Measurements from ENCODE around the gene MLLT11. TPM values are rescaled to one million over a fixed set of nuclear protein-coding genes. Genes with fewer than 3 reads are reported as not detected.
A peak's percentile ranks its signal among the peaks of the same experiment; 100 is the strongest.

Gene MLLT11
- total and polyA plus RNA-seq, 4 donors = 0.96 to 1.4 (median 1.2) TPM

GRCh38 chr1:151013518-151013917, 46.7 kb upstream of the MLLT11 start:
- Histone ChIP-seq H3K4me3 (no peak overlapping the region), H3K9me3 (ENCODE audit: control insufficient read depth in 4 of 4, insufficient read depth in 3 of 4, low read length in 3 of 4) (no peaks in the 10 kb centered on the region), H3K27ac (ENCODE audit: low read depth in 1 of 2, low read length in 1 of 2) (peak overlapping the region; percentile 4 to 88), H3K27me3 (ENCODE audit: control insufficient read depth in 3 of 3, insufficient read depth in 3 of 3, low read length in 2 of 3) (no peaks in the 10 kb centered on the region), H3K36me3 (ENCODE audit: control insufficient read depth in 4 of 4, insufficient read depth in 4 of 4, low read length in 4 of 4) (peaks cover 0 to 9% (median 7%) of the 10 kb centered on the region in 4 donors), H3K4me1 (ENCODE audit: control insufficient read depth in 5 of 5, insufficient read depth in 5 of 5, low read length in 5 of 5) (peaks cover 2 to 27% (median 10%) of the 10 kb centered on the region in 5 donors), H3K9ac (ENCODE audit: insufficient read depth in 1 of 2, low read length in 2 of 2) (peak overlapping the region in 1 of 2 donors; percentile 27)
- TF ChIP-seq CTCF (IDR thresholded peaks at IDR 0.05; ENCODE audit: control extremely low read depth, extremely low read depth) = no peak
- DNase-seq (peak; percentile 82 to 96 (median 92)), ATAC-seq (ENCODE audit: insufficient read depth, low FRiP score) (peak; percentile 48)
- 51 to 74% methylated on average over 2 of the region's 2 CpGs for WGBS, 2 donors

GRCh38 chr1:151024540-151025146, 35.6 kb upstream of the MLLT11 start:
- Histone ChIP-seq H3K9ac (ENCODE audit: insufficient read depth in 1 of 2, low read length in 2 of 2) (no peak overlapping the region), H3K36me3 (ENCODE audit: control insufficient read depth in 4 of 4, insufficient read depth in 4 of 4, low read length in 4 of 4) (peaks cover 3 to 28% (median 16%) of the 10 kb centered on the region in 4 donors), H3K9me3 (ENCODE audit: control insufficient read depth in 4 of 4, insufficient read depth in 3 of 4, low read length in 3 of 4) (no peaks in the 10 kb centered on the region), H3K27me3 (ENCODE audit: control insufficient read depth in 3 of 3, insufficient read depth in 3 of 3, low read length in 2 of 3) (no peaks in the 10 kb centered on the region), H3K27ac (ENCODE audit: low read depth in 1 of 2, low read length in 1 of 2) (peak overlapping the region; percentile 13 to 81), H3K4me1 (ENCODE audit: control insufficient read depth in 5 of 5, insufficient read depth in 5 of 5, low read length in 5 of 5) (peaks cover 0 to 3% (median 0%) of the 10 kb centered on the region in 5 donors), H3K4me3 (no peak overlapping the region)
- TF ChIP-seq CTCF (IDR thresholded peaks at IDR 0.05; ENCODE audit: control extremely low read depth, extremely low read depth) = peak; percentile 85
- ATAC-seq (ENCODE audit: insufficient read depth, low FRiP score) (peak; percentile 53), DNase-seq (peak; percentile 67 to 72 (median 71))
- 16 to 20% methylated on average over 6 of the region's 6 CpGs for WGBS, 2 donors

GRCh38 chr1:151026460-151026859, 33.7 kb upstream of the MLLT11 start:
- no peak overlapping the region for H3K9ac ChIP-seq (ENCODE audit: insufficient read depth in 1 of 2, low read length in 2 of 2)
- TF ChIP-seq CTCF (IDR thresholded peaks at IDR 0.05; ENCODE audit: control extremely low read depth, extremely low read depth) = no peak
- H3K27me3 ChIP-seq (ENCODE audit: control insufficient read depth in 3 of 3, insufficient read depth in 3 of 3, low read length in 2 of 3) = no peaks in the 10 kb centered on the region
- ATAC-seq (ENCODE audit: insufficient read depth, low FRiP score) = no peak
- peaks cover 9 to 29% (median 16%) of the 10 kb centered on the region in 4 donors for H3K36me3 ChIP-seq (ENCODE audit: control insufficient read depth in 4 of 4, insufficient read depth in 4 of 4, low read length in 4 of 4)
- no peak overlapping the region for H3K4me3 ChIP-seq
- H3K27ac ChIP-seq (ENCODE audit: low read depth in 1 of 2, low read length in 1 of 2) = no peak overlapping the region
- no peak for DNase-seq
- H3K4me1 ChIP-seq (ENCODE audit: control insufficient read depth in 5 of 5, insufficient read depth in 5 of 5, low read length in 5 of 5) = peaks cover 0 to 3% (median 0%) of the 10 kb centered on the region in 5 donors
- H3K9me3 ChIP-seq (ENCODE audit: control insufficient read depth in 4 of 4, insufficient read depth in 3 of 4, low read length in 3 of 4) = no peaks in the 10 kb centered on the region

Data from lung (tissue), 12 donors.